Occipital lobe (tissue), 2 donors: ENCODE results near the gene MAP2K1. TPM values are rescaled to one million over a fixed set of nuclear protein-coding genes. Genes with fewer than 3 reads are reported as not detected.
"Not testable (repeated sequence)": the region's sequence is repeated elsewhere in the genome, so short reads cannot be mapped to it uniquely, and the experiment has no call there.

ENCODE experiments used
- DNase-seq: peaks from one replicate; lab custom pipeline; 2025; lab: John Stamatoyannopoulos, UW
- total RNA-seq: library from RNA; depleted of rRNA; stranded (reverse); fragments of >200 nt; gene quantifications from one replicate; pipeline ENCODE4 v1.2.3, GENCODE V29; 2014

MAP2K1 gene
- 26.4 TPM for total RNA-seq

DNA sequence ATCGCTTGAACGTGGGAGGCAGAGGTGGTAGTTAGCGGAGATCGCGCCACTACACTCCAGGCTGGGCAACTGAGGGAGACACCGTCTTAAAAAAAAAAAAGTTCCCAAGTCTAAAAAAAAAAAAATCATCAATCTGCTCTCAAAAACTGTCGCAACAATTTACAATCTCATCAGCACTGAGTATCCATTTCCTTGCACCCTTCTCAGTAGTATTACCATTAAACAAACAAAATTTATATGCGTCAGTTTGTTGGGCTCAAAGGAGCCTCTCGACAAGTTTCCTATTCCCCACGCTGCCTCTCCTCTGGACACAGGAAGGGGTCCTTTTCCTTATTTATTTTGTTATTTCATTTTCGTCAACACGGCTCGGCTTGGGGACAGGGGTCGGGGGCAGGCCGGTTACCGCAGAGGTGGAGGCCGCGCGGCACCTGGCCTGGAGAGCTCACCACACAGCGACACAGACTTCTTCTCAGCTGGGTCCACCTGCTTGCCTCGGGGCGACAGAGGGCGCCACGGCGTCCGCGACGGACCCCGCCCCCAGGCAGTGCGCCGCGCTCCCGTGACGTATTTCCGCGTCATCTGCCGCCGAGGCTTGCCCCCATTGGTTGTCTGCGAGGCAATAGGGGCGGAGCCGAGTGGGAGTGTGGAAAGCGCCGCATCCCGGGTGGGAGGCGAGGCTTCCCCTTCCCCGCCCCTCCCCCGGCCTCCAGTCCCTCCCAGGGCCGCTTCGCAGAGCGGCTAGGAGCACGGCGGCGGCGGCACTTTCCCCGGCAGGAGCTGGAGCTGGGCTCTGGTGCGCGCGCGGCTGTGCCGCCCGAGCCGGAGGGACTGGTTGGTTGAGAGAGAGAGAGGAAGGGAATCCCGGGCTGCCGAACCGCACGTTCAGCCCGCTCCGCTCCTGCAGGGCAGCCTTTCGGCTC lies at the start of gene MAP2K1:
Gene MAP2K1 (plus strand): TSS at position 709 of the 920 bp plus-strand sequence. CDS start 436 bp downstream, outside the sequence.
- DNase-seq: peak; percentile 98

GRCh38 chr15:66348530-66348929 lies 38.2 kb upstream of the MAP2K1 start:
- DNase-seq: not testable (repeated sequence)

DNA sequence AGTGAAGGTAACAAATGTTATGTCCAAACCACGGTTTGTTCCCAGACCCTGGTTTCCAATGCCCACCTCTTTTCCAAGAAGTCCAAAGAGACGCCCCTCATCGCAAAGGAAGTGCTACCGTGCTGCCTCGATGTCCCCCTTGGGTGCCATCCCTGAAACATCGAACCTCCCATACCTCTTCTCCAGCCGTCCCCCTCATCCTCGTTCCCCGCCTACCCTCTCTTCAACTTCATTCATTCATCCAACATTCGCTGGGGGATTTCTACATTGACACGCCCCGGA lies 30.7 kb upstream of the MAP2K1 start:
- DNase-seq: no peak

GRCh38 chr15:66356359-66357236 lies 30.1 kb upstream of the MAP2K1 start, which contains the start of gene TIPIN:
TIPIN (minus strand) TSS chr15:66356685; CDS start chr15:66352947, 3,738 bp downstream.
- peak; percentile 92 for DNase-seq

DNA sequence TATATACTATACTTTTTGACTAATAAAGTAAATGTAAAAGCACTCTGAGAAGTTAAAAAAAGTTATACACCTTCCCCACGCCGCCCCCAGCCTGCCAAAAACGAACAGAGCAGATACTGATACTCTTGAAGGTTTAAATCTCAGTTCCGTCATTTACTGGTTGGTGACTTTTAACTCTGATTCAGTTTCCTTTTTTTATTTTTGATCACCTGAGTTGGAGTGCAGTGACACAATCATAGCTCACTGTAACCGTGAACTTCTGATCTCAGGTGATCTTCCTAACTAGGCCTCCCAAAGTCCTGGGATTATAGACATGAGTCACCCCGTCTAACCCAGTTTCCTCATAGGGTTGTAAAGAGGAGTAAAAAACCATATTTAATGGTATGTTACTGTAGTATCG lies 27.0 kb upstream of the MAP2K1 start:
- DNase-seq: no peak

- DNase-seq: not testable (repeated sequence)
Measured at GRCh38 chr15:66361745-66362460, 24.8 kb upstream of the MAP2K1 start.

DNA sequence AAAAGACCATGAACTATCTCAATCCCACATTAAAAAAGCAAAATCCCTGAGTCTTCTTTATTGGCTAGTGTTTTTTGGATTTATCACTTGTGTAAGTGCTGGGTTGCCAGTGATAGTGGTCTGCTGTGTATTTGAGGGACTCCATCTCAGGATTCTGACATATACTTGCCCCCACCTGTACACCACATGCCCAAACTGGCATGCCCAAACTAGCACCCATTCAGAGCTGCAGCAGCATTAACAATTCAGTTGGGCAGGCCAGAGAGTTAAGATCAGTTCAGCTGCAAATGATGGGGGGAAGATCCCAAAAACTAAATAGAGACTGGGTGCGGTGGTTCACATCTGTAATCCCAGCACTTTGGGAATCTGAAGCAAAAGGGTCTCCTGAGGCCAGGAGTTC lies 23.9 kb upstream of the MAP2K1 start:
- DNase-seq: no peak

GRCh38 chr15:66364944-66365528 lies 21.7 kb upstream of the MAP2K1 start:
- no peak for DNase-seq

DNA sequence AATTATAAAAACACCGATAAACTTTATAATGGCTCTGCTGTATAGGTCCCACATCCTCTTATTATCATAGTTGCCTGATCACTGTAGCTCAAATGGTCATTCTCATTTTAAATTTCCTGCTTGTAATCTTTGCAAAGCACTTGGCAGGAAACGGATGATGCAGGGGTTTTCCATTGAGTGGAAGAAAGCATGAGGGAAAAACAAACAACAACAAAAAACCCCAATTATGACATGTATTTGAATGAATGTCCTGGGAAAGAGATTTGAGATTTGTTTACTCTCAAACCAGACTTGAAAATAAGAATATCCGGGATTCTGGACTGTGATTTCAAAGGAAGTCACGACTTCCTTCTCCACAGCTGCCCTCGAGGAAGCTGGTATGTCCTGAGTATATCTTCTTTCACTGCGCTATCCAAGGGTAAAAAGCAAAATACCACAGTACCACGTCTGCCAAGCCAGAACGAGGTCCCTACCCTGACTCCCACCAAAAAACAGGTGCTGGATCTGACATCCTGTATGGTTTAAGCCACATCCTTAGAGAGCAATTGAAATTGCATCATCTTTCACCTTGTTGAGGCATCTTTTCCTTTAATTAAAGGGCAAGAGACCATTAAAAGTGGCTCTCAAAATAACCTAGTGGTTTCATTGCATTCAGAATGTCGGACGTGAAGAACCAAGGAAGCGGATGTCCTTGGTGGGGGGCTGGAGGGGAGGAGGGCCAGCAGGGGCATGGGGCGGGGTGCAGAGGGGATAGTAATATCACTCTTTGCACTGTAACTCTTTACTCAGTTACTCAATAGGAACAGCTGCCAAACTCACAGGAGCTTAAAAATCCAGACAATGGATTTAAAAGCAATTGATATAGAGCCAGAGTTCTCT lies 16.7 kb upstream of the MAP2K1 start:
- no peak for DNase-seq

- DNase-seq: no peak
Measured at GRCh38 chr15:66374179-66374578, 12.5 kb upstream of the MAP2K1 start.

DNA sequence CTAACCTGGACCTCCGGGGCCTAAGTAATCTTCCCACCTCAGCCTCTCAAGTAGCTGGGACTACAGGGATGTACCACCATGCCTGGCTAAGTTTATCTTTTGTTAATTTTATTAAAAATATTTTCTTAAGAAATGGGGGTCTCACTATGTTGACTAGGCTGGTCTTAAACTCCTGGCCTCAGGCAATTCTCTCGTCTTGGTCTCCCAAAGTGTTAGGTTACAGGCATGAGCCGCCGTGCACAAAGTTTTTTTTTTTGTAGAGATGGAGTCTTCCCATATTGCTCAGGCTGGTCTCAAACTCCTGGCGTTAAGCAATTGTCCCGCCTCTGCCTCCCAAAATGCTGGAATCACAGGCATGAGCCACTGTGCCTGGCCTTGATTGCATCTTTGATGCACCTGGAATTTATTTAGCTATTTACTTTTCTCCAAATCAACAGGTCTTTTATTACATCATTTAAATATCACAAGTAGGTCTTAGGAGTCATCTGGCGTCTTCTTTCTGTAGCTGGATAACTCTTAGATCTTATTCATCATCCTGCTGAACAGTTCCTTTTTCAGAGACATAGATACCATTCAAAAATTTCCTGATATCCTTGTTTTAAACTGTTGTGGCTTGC lies 7.8 kb upstream of the MAP2K1 start:
- DNase-seq: no peak

DNA sequence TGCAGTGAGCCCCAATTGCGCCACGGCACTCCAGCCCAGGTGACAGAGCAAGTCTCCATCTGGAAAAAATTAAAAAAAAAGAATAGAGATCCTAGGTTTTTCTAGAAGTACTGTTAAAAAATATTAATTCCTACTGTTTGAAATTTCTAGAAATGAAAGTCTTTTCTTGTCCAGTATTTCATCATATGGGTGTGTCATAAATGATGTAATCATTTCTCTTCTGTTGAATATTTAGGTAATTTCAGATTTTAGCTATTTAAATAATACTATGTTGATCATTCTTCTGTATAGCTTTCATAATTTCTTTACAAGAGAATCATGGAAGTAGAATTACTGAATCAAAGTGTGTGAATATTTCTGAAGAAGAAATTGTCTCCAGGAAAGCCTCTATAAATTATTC lies 5.3 kb upstream of the MAP2K1 start:
- not testable (repeated sequence) for DNase-seq

DNA sequence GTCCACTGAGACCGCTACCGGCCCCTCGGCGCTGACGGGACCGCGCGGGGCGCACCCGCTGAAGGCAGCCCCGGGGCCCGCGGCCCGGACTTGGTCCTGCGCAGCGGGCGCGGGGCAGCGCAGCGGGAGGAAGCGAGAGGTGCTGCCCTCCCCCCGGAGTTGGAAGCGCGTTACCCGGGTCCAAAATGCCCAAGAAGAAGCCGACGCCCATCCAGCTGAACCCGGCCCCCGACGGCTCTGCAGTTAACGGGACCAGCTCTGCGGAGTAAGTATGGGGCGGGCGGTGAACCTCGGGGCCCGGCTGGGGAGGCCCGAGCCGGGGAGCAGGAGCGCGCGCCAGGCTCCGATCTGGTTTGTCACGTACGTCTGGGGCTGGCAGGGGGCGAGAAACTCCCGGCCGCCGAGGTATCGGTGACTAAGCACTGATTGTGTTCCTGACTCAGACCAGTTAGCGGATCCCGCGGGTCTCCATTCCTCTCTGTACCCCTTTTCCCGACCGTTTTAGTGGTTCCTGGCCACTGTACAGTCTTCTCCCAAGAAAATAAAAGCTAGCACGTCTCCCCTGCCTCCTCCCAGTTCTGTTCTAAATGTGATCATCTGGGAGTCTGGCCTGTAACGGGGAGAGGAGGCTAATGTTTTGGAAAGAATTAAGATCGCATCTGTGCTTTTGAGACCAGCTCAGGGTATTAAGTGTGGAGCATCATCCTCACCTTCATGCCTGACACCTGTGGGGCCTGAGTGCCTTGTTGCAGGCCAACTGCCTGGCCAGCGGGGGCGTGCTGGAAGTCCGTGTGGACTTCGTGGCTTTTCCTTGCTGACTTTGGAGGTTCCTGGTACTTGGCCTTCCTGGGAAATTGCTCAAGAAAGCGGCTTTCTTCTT lies 691 bp downstream of the MAP2K1 start:
- peak; percentile 50 for DNase-seq

GRCh38 chr15:66388043-66388363 lies 1.3 kb downstream of the MAP2K1 start:
- DNase-seq: no peak

GRCh38 chr15:66388576-66388975 lies 1.9 kb downstream of the MAP2K1 start:
- no peak for DNase-seq

GRCh38 chr15:66389098-66389858 lies 2.6 kb downstream of the MAP2K1 start:
- no peak for DNase-seq

- no peak for DNase-seq
Measured at GRCh38 chr15:66389859-66390381, 3.2 kb downstream of the MAP2K1 start.

DNA sequence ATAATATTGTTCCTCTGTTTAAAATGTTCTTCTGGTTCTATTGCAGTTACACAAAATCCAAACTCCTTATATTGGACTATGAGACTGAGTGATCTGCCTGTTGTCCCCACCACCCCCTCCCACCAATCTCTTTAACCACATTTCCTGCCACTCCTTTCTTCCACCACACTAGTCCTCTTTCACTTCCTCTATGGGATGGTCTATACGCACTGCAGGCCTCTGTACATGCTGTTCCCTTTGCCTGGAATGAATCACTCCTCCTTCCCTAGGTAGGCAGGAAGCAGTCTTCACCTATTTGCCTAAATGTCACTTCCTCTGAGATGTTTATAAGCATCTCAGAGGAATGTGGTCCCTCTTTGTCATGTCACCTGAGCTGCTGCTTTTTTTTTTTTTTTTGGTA lies 4.0 kb downstream of the MAP2K1 start:
- no peak for DNase-seq
